HEK293 (cell line): ENCODE results near the gene CLINT1.

Experiments
- CTCF ChIA-PET: fragments of 350-600 bp; formaldehyde crosslinking; extraction: SDS; loops from one replicate; lab custom pipeline; 2021; ENCODE audit warnings: antibody characterized with exemption; lab: Yijun Ruan, JAX
- POLR2A ChIA-PET: fragments of 300-600 bp; formaldehyde crosslinking; extraction: SDS; loops from one replicate; lab custom pipeline; 2020; ENCODE audit warnings: antibody characterized with exemption, inconsistent platforms; lab: Yijun Ruan, JAX
- H3K27ac ChIP-seq: fragments of 200-500 bp; sonication (Bioruptor generic); 2 replicates; pipeline ENCODE4 v1.5.1; 2014; ENCODE audit warnings: low read depth, low read length, control low read depth, inconsistent platforms; ENCODE audit errors: extremely low read depth
- H3K36me3 ChIP-seq, 2 experiments: fragments of 200-500 bp in 1 of 2; sonication (Bioruptor generic) in 1 of 2; 1 replicate in 1 of 2; 2 replicates in 1 of 2; pipeline ENCODE4 v1.5.1; 2014 to 2017; ENCODE audit warnings: inconsistent platforms in 2 of 2, low read length in 2 of 2; ENCODE audit not compliant: control insufficient read depth in 2 of 2, insufficient read depth in 1 of 2
- H3K4me1 ChIP-seq: fragments of 200-500 bp; sonication (Bioruptor generic); 2 replicates; pipeline ENCODE4 v1.5.1; 2014; ENCODE audit warnings: mild to moderate bottlenecking, low read length, inconsistent platforms; ENCODE audit not compliant: control insufficient read depth, insufficient read depth
- H3K4me3 ChIP-seq: 2 replicates; pipeline ENCODE4 v1.5.1; 2011; ENCODE audit warnings: low read depth, mild to moderate bottlenecking, control low read depth, low read length, moderate library complexity
- H3K9me3 ChIP-seq: fragments of 200-500 bp; sonication (Bioruptor generic); 2 replicates; pipeline ENCODE4 v1.5.1; 2014; ENCODE audit warnings: low read depth, low read length, inconsistent platforms; ENCODE audit not compliant: control insufficient read depth, insufficient read depth
- EGR2 ChIP-seq: fragments of 450-650 bp; formaldehyde crosslinking; IDR thresholded peaks from 2 replicates; pipeline ENCODE4 v1.5.1; 2016; ENCODE audit warnings: low read depth, missing biosample characterization, missing genetic modification characterization
- GLI2 ChIP-seq: fragments of 450-650 bp; formaldehyde crosslinking; IDR thresholded peaks from 2 replicates; pipeline ENCODE4; 2017; ENCODE audit warnings: missing biosample characterization, missing genetic modification characterization, low read depth, borderline replicate concordance
- IKZF3 ChIP-seq: fragments of 450-650 bp; IDR thresholded peaks from 2 replicates; pipeline ENCODE4 v1.5.0; 2018; ENCODE audit warnings: missing biosample characterization, mild to moderate bottlenecking, missing genetic modification characterization, moderate library complexity
- OVOL3 ChIP-seq: fragments of 450-650 bp; formaldehyde crosslinking; IDR thresholded peaks from 2 replicates; pipeline ENCODE4 v1.5.1; 2016; ENCODE audit warnings: missing biosample characterization, missing genetic modification characterization
- RBAK ChIP-seq: fragments of 450-650 bp; formaldehyde crosslinking; IDR thresholded peaks from 2 replicates; pipeline ENCODE4 v1.5.1; 2016; ENCODE audit warnings: missing biosample characterization, missing genetic modification characterization
- SP3 ChIP-seq: fragments of 450-650 bp; formaldehyde crosslinking; IDR thresholded peaks from 2 replicates; pipeline ENCODE4 v1.5.1; 2016; ENCODE audit warnings: missing biosample characterization, missing genetic modification characterization
- YY1 ChIP-seq: fragments of 450-650 bp; formaldehyde crosslinking; IDR thresholded peaks from 2 replicates; pipeline ENCODE4 v1.5.1; 2018; ENCODE audit warnings: missing biosample characterization, missing genetic modification characterization
- ZFP37 ChIP-seq: fragments of 450-650 bp; formaldehyde crosslinking; IDR thresholded peaks from 2 replicates; pipeline ENCODE4 v1.5.1; 2016; ENCODE audit warnings: missing biosample characterization, missing genetic modification characterization
- ZFP41 ChIP-seq: fragments of 450-650 bp; formaldehyde crosslinking; IDR thresholded peaks from 2 replicates; pipeline ENCODE4 v1.5.1; 2016; ENCODE audit warnings: missing biosample characterization, missing genetic modification characterization, borderline replicate concordance
- ZNF10 ChIP-seq: fragments of 450-650 bp; formaldehyde crosslinking; IDR thresholded peaks from 2 replicates; pipeline ENCODE4 v1.5.1; 2017; ENCODE audit warnings: missing biosample characterization, missing genetic modification characterization
- ZNF157 ChIP-seq: fragments of 450-650 bp; formaldehyde crosslinking; IDR thresholded peaks from 2 replicates; pipeline ENCODE4 v1.5.1; 2016; ENCODE audit warnings: missing biosample characterization, missing genetic modification characterization
- ZNF335 ChIP-seq: fragments of 450-650 bp; formaldehyde crosslinking; conservative IDR thresholded peaks from 2 replicates; pipeline ENCODE4 v1.5.1; 2016; ENCODE audit warnings: missing biosample characterization, missing genetic modification characterization
- ZNF404 ChIP-seq: fragments of 450-650 bp; formaldehyde crosslinking; IDR thresholded peaks from 2 replicates; pipeline ENCODE4 v1.5.1; 2017; ENCODE audit warnings: missing biosample characterization, missing genetic modification characterization
- ZNF473 ChIP-seq: fragments of 450-650 bp; formaldehyde crosslinking; IDR thresholded peaks from 2 replicates; pipeline ENCODE4 v1.5.1; 2017; ENCODE audit warnings: missing biosample characterization, missing genetic modification characterization
- ZNF48 ChIP-seq: fragments of 450-650 bp; formaldehyde crosslinking; IDR thresholded peaks from 2 replicates; pipeline ENCODE4 v1.5.1; 2016; ENCODE audit warnings: missing biosample characterization, missing genetic modification characterization
- ZNF501 ChIP-seq: fragments of 450-650 bp; formaldehyde crosslinking; IDR thresholded peaks from 2 replicates; pipeline ENCODE4 v1.5.1; 2016; ENCODE audit warnings: missing biosample characterization, missing genetic modification characterization
- ZNF518A ChIP-seq: fragments of 450-650 bp; formaldehyde crosslinking; conservative IDR thresholded peaks from 2 replicates; pipeline ENCODE4 v1.5.1; 2016; ENCODE audit warnings: low read depth, missing biosample characterization, missing genetic modification characterization
- ZNF560 ChIP-seq: fragments of 450-650 bp; formaldehyde crosslinking; IDR thresholded peaks from 2 replicates; pipeline ENCODE4 v1.5.1; 2017; ENCODE audit warnings: missing biosample characterization, missing genetic modification characterization, borderline replicate concordance
- ZNF561 ChIP-seq: fragments of 450-650 bp; IDR thresholded peaks from 2 replicates; pipeline ENCODE4 v1.5.1; 2018; ENCODE audit warnings: missing biosample characterization, missing genetic modification characterization, borderline replicate concordance
- ZNF585B ChIP-seq: fragments of 450-650 bp; formaldehyde crosslinking; IDR thresholded peaks from 2 replicates; pipeline ENCODE4 v1.5.1; 2016; ENCODE audit warnings: missing biosample characterization, missing genetic modification characterization
- ZNF596 ChIP-seq: fragments of 450-650 bp; IDR thresholded peaks from 2 replicates; pipeline ENCODE4 v1.5.0; 2018; ENCODE audit warnings: missing biosample characterization, mild to moderate bottlenecking, missing genetic modification characterization, moderate library complexity
- ZNF624 ChIP-seq: fragments of 450-650 bp; formaldehyde crosslinking; IDR thresholded peaks from 2 replicates; pipeline ENCODE4 v1.5.1; 2017; ENCODE audit warnings: missing biosample characterization, missing genetic modification characterization
- ZNF654 ChIP-seq: fragments of 450-650 bp; formaldehyde crosslinking; IDR thresholded peaks from 2 replicates; pipeline ENCODE4 v1.5.1; 2016; ENCODE audit warnings: low read depth, missing biosample characterization, missing genetic modification characterization
- ZNF658 ChIP-seq: fragments of 450-650 bp; formaldehyde crosslinking; IDR thresholded peaks from 2 replicates; pipeline ENCODE4; 2016; ENCODE audit warnings: missing biosample characterization, missing genetic modification characterization
- ZNF777 ChIP-seq: fragments of 450-650 bp; formaldehyde crosslinking; IDR thresholded peaks from 2 replicates; pipeline ENCODE4 v1.5.1; 2017; ENCODE audit warnings: missing biosample characterization, missing genetic modification characterization, borderline replicate concordance
- ZNF837 ChIP-seq: fragments of 450-650 bp; formaldehyde crosslinking; IDR thresholded peaks from 2 replicates; pipeline ENCODE4 v1.5.1; 2016; ENCODE audit warnings: missing biosample characterization, missing genetic modification characterization
- TF ChIP-seq, protein P1 (sequence below): fragments of 450-650 bp; formaldehyde crosslinking; IDR thresholded peaks from 2 replicates; pipeline ENCODE4 v1.5.1; 2016; ENCODE audit warnings: missing biosample characterization, missing genetic modification characterization

The CLINT1 gene

DNA sequence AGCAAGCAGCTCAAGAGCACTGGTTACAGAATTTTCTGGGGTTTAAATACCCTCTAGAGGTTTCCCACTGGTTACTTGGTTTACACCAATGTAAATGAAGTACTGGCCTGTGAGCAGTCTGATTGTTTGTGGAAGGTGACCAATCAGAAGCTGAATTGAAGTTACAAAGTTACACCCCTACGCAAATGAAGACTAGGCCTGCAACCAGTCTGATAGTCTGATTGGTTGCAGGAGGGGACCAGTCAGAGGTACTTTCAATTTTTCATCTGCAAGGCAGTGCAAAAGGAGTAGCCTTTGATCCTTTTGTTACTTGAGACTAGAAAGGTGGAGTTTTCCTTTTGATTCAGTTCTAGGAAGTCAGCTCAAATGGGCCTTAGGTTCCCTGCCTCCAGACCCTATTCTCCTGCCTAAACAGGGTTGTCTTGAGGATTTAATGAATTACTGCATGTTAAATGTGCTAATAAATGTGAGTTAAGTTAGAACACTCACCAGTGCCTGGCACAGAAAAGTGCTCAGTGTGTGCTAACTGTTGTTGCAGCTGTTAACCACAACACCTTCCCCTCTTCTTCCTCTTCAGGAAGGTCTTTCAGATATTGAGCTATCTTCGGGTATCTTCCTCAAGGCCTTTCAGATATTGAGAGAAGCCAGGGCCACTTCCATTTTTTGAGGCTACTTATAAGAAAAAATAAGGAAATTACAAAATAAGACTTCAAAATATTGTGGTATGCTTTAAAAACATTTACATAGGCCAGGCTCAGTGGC, 32.1 kb upstream of the CLINT1 start:
- H3K4me1 ChIP-seq, result no peaks in the 10 kb centered on the region
- no peak overlapping the region for H3K4me3 ChIP-seq
- no peak overlapping the region for H3K27ac ChIP-seq
- ChIA-PET CTCF (no interaction called here), POLR2A (no interaction called here)
- TF ChIP-seq ZNF501 (tag by site-specific recombination) (no peak), ZNF624 (tag by site-specific recombination) (no peak), SP3 (tag by site-specific recombination) (no peak), ZNF10 (tag by site-specific recombination) (no peak), ZNF48 (tag by site-specific recombination) (no peak), ZNF473 (no peak), ZNF404 (no peak), ZNF560 (tag by site-specific recombination) (no peak)
- TF ChIP-seq, protein P1, sequence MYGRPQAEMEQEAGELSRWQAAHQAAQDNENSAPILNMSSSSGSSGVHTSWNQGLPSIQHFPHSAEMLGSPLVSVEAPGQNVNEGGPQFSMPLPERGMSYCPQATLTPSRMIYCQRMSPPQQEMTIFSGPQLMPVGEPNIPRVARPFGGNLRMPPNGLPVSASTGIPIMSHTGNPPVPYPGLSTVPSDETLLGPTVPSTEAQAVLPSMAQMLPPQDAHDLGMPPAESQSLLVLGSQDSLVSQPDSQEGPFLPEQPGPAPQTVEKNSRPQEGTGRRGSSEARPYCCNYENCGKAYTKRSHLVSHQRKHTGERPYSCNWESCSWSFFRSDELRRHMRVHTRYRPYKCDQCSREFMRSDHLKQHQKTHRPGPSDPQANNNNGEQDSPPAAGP (tag by site-specific recombination), result no peak
- H3K9me3 ChIP-seq, result no peaks in the 10 kb centered on the region
- H3K36me3 ChIP-seq, result no peaks in the 10 kb centered on the region

DNA sequence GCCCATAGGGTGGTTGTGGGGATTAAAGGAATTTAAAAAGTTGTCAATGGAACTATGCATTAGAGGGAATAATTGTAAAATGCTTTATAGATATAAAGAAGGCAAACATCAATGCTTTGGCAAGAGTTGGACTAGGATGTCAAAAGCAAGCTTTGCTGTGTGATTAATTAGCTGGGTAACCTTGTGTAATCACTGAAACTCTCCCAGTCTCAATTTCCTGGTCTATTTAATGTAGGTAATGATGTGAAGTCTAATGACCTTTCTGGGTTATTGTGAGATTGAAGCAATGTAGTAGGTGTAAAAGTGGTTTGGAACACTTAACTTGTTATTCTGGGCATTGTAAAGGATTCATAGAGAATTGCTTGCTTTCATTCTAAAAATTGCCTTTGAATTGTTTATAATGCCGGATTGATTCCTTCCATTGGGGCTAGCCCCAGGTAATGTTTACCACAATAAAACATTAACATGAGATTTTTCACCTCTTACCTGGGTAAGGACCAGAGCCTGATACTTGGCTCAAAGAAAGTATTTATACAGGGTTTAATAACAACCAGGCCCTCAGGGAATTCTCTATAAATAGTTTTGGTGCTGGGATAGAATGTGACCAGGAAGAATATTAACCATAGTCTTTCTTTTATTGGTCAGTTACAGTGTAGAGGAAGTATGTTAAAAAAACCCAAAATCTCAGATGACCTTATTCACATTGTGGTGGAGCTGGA, 30.0 kb upstream of the CLINT1 start:
- no peak overlapping the region for H3K4me3 ChIP-seq
- CTCF ChIA-PET, result no interaction called here
- TF ChIP-seq ZFP37 (tag by site-specific recombination) (no peak), ZNF157 (tag by site-specific recombination) (no peak), OVOL3 (tag by site-specific recombination) (no peak), ZNF654 (no peak), YY1 (tag by site-specific recombination) (no peak), RBAK (tag by site-specific recombination) (no peak), ZNF561 (tag by site-specific recombination) (no peak), ZNF335 (no peak), ZNF48 (tag by site-specific recombination) (no peak), IKZF3 (tag by site-specific recombination) (no peak)
- TF ChIP-seq, all 188 proteins: peak for 0
- Histone ChIP-seq H3K27ac (no peak overlapping the region), H3K9me3 (no peaks in the 10 kb centered on the region), H3K4me1 (no peaks in the 10 kb centered on the region), H3K36me3 (no peaks in the 10 kb centered on the region)
- POLR2A ChIA-PET, result no interaction called here

DNA sequence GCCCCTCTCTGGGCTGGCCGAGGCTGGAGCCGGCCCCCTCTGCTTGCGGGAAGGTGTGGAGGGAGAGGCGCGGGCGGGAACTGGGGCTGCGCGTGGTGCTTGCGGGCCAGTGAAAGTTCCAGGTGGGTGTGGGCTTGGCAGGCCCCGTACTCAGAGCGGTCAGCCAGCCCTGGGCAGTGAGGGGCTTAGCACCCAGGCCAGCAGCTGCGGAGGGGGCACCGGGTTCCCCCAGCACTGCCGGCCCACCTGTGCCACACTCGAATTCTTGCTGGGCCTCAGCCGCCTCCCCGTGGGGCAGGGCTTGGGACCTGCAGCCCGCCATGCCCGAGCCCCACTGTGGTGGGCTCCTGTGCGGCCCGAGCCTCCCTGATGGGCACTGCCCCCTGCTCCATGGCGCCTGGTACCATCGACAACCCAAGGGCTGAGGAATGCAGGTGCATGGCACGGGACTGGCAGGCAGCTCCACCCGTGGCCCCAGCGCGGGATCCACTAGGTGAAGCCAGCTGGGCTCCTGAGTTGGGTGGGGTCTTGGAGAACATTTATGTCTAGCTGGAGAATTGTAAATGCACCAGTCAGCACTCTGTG, 27.9 kb upstream of the CLINT1 start:
- Histone ChIP-seq H3K9me3 (no peaks in the 10 kb centered on the region), H3K27ac (no peak overlapping the region), H3K4me3 (no peak overlapping the region), H3K4me1 (no peaks in the 10 kb centered on the region), H3K36me3 (no peaks in the 10 kb centered on the region)
- CTCF ChIA-PET, result no interaction called here
- POLR2A ChIA-PET, result no interaction called here
- TF ChIP-seq EGR2 (tag by site-specific recombination) (no peak), ZNF561 (tag by site-specific recombination) (no peak), GLI2 (tag by site-specific recombination) (no peak), IKZF3 (tag by site-specific recombination) (no peak), ZNF518A (tag by site-specific recombination) (no peak), ZFP41 (tag by site-specific recombination) (no peak), ZNF658 (no peak), ZNF585B (tag by site-specific recombination) (no peak), ZNF777 (tag by site-specific recombination) (no peak), ZNF596 (tag by site-specific recombination) (no peak), ZNF837 (tag by site-specific recombination) (no peak)
